Liver (tissue), 9 donors: Measurements from ENCODE around the gene CASTOR1. TPM values are rescaled to one million over a fixed set of nuclear protein-coding genes. Genes with fewer than 3 reads are reported as not detected.

ENCODE experiments used
- DNase-seq: peaks from one replicate; pipeline ENCODE4 v3.0.0-alpha.2; 2017; ENCODE audit warnings: low spot score
- H3K27ac ChIP-seq, 2 donors: one replicate each; pipeline ENCODE4 v1.7.0; 2013; ENCODE audit warnings: inconsistent platforms in 2 of 2, low read length in 2 of 2, control low read depth in 1 of 2, low read depth in 1 of 2, mild to moderate bottlenecking in 1 of 2
- H3K27me3 ChIP-seq, 4 donors: one replicate each; pipeline versions ENCODE4 v1.6.1 to v1.7.0; 2013; ENCODE audit warnings: low read length in 3 of 4, inconsistent platforms in 1 of 4, mild to moderate bottlenecking in 1 of 4, moderate library complexity in 1 of 4; ENCODE audit not compliant: control insufficient read depth in 4 of 4, insufficient read depth in 4 of 4
- H3K36me3 ChIP-seq, 4 donors: one replicate each; pipeline versions ENCODE4 v1.6.1 to v1.7.0; 2013; ENCODE audit warnings: low read length in 3 of 4, mild to moderate bottlenecking in 3 of 4, low read depth in 1 of 4, moderate library complexity in 1 of 4; ENCODE audit not compliant: control insufficient read depth in 4 of 4, insufficient read depth in 3 of 4
- H3K4me1 ChIP-seq, 4 donors: one replicate each; pipeline versions ENCODE4 v1.6.1 to v1.7.0; 2013; ENCODE audit warnings: low read length in 3 of 4, mild to moderate bottlenecking in 3 of 4, moderate library complexity in 1 of 4; ENCODE audit not compliant: control insufficient read depth in 4 of 4, insufficient read depth in 4 of 4
- H3K4me3 ChIP-seq, 3 donors: one replicate each; pipeline versions ENCODE4 v1.6.1 to v1.7.0; 2013; ENCODE audit warnings: low read length in 3 of 3, control low read depth in 1 of 3, low read depth in 1 of 3, mild to moderate bottlenecking in 1 of 3
- H3K9ac ChIP-seq, 2 donors: one replicate each; pipeline ENCODE4 v1.7.0; 2013; ENCODE audit warnings: low read length in 2 of 2, mild to moderate bottlenecking in 2 of 2, moderate library complexity in 2 of 2, control low read depth in 1 of 2, low read depth in 1 of 2
- H3K9me3 ChIP-seq, 4 donors: one replicate each; pipeline versions ENCODE4 v1.6.1 to v1.7.0; 2013; ENCODE audit warnings: low read length in 3 of 4; ENCODE audit not compliant: control insufficient read depth in 4 of 4
- FOXA1 ChIP-seq: IDR thresholded peaks from 2 replicates; pipeline ENCODE4 v1.6.1; 2016; ENCODE audit warnings: antibody characterized with exemption
- GABPA ChIP-seq, 2 donors: IDR thresholded peaks in 1 of 2; conservative IDR thresholded peaks in 1 of 2; 2 replicates each; pipeline ENCODE4 v1.6.1; 2016; ENCODE audit warnings: antibody characterized with exemption in 2 of 2, mild to moderate bottlenecking in 1 of 2, moderate library complexity in 1 of 2
- HNF4A ChIP-seq, 2 donors: conservative IDR thresholded peaks; 2 replicates each; pipeline ENCODE4 v1.6.1; 2016; ENCODE audit warnings: antibody characterized with exemption in 2 of 2, mild to moderate bottlenecking in 2 of 2
- JUND ChIP-seq, 2 donors: IDR thresholded peaks; 2 replicates each; pipeline ENCODE4 v1.6.1; 2016; ENCODE audit warnings: antibody characterized with exemption in 2 of 2
- RXRA ChIP-seq, 2 donors: IDR thresholded peaks; 2 replicates each; pipeline ENCODE4 v1.6.1; 2017 to 2018; ENCODE audit warnings: antibody characterized with exemption in 2 of 2, mild to moderate bottlenecking in 1 of 2
- SP1 ChIP-seq: IDR thresholded peaks from 2 replicates; pipeline ENCODE4 v1.6.1; 2018; ENCODE audit warnings: antibody characterized with exemption, mild to moderate bottlenecking
- TAF1 ChIP-seq: conservative IDR thresholded peaks from 2 replicates; pipeline ENCODE4 v1.6.1; 2016; ENCODE audit warnings: antibody characterized with exemption, mild to moderate bottlenecking
- WGBS: extraction: QIAGEN DNeasy Blood & Tissue Kit; methylation state at CpG from one replicate; pipeline ENCODE4 v1.1.7; 2013; 5-methylcytosine and 5-hydroxymethylcytosine counted together
- polyA plus RNA-seq, 2 donors: library from polyadenylated mRNA; stranded (reverse) in 1 of 2; unstranded in 1 of 2; fragments of 200-250 nt in 1 of 2; fragments of >200 nt in 1 of 2; fragmentation: Nextera tagmentation in 1 of 2; extraction: Ambion mirVana in 1 of 2; gene quantifications; one replicate each; pipeline versions ENCODE4 v1.2.1 to v1.2.3, GENCODE V29; 2013 to 2015
- total RNA-seq, 2 donors: library from RNA; depleted of rRNA; stranded (reverse); fragments of >200 nt; gene quantifications; one replicate each; pipeline ENCODE4 v1.2.3, GENCODE V29; 2014
- TF ChIP-seq, protein P1 (sequence below): IDR thresholded peaks from 2 replicates; pipeline ENCODE4 v1.6.1; 2016; ENCODE audit warnings: antibody characterized with exemption
- TF ChIP-seq, protein P2 (sequence below): fragments of 150-350 bp; IDR thresholded peaks from 2 replicates; pipeline ENCODE4 v1.5.1; 2017; ENCODE audit warnings: improper control_type of control experiment, low read depth, low read length; ENCODE audit not compliant: missing input control
- TF ChIP-seq, protein P3 (sequence below): IDR thresholded peaks from 2 replicates; pipeline ENCODE4 v1.6.1; 2016; ENCODE audit warnings: antibody characterized with exemption, mild to moderate bottlenecking
- TF ChIP-seq, protein P4 (sequence below): IDR thresholded peaks from 2 replicates; pipeline ENCODE4 v1.6.1; 2016; ENCODE audit warnings: antibody characterized with exemption
- TF ChIP-seq, protein P5 (sequence below): IDR thresholded peaks from 2 replicates; pipeline ENCODE4 v1.6.1; 2016; ENCODE audit warnings: antibody characterized with exemption
- donor health status: healthy.
- donor health status: healthy.
- donor health status: healthy.
- donor health status: healthy.
- donor health status: healthy.

Gene CASTOR1
- total and polyA plus RNA-seq, 4 donors, result 1.8 to 5.4 (median 2.4) TPM

DNA sequence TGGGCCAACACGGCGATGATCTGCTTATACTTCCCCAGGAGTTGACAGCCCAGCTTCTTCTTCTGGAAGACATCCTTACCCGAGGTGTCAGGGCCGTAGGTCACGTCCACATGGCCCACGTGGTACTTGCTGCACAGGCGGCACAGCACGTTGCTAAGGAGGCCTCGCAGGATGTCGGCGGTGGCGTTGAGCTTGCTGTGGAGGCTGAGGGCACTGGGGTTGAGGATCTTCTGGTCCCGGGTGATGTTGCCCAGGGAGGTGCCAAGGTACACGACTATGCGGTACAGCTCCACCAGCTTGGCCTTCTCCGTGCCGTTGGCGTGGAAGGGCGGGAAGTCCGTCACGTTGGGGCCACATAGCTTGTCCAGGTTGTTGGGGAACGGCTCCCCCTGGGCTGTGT, 45.6 kb downstream of the CASTOR1 start:
- no peak overlapping the region for H3K4me3 ChIP-seq
- peaks cover 0 to 7% (median 2%) of the 10 kb centered on the region in 4 donors for H3K27me3 ChIP-seq
- H3K36me3 ChIP-seq, result no peaks in the 10 kb centered on the region
- TF ChIP-seq, protein P1, sequence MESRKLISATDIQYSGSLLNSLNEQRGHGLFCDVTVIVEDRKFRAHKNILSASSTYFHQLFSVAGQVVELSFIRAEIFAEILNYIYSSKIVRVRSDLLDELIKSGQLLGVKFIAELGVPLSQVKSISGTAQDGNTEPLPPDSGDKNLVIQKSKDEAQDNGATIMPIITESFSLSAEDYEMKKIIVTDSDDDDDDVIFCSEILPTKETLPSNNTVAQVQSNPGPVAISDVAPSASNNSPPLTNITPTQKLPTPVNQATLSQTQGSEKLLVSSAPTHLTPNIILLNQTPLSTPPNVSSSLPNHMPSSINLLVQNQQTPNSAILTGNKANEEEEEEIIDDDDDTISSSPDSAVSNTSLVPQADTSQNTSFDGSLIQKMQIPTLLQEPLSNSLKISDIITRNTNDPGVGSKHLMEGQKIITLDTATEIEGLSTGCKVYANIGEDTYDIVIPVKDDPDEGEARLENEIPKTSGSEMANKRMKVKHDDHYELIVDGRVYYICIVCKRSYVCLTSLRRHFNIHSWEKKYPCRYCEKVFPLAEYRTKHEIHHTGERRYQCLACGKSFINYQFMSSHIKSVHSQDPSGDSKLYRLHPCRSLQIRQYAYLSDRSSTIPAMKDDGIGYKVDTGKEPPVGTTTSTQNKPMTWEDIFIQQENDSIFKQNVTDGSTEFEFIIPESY, result no peak
- TF ChIP-seq JUND (IDR thresholded peaks at IDR 0.05), result no peak
- TF ChIP-seq, protein P2, sequence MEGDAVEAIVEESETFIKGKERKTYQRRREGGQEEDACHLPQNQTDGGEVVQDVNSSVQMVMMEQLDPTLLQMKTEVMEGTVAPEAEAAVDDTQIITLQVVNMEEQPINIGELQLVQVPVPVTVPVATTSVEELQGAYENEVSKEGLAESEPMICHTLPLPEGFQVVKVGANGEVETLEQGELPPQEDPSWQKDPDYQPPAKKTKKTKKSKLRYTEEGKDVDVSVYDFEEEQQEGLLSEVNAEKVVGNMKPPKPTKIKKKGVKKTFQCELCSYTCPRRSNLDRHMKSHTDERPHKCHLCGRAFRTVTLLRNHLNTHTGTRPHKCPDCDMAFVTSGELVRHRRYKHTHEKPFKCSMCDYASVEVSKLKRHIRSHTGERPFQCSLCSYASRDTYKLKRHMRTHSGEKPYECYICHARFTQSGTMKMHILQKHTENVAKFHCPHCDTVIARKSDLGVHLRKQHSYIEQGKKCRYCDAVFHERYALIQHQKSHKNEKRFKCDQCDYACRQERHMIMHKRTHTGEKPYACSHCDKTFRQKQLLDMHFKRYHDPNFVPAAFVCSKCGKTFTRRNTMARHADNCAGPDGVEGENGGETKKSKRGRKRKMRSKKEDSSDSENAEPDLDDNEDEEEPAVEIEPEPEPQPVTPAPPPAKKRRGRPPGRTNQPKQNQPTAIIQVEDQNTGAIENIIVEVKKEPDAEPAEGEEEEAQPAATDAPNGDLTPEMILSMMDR, result no peak
- TF ChIP-seq, protein P3, sequence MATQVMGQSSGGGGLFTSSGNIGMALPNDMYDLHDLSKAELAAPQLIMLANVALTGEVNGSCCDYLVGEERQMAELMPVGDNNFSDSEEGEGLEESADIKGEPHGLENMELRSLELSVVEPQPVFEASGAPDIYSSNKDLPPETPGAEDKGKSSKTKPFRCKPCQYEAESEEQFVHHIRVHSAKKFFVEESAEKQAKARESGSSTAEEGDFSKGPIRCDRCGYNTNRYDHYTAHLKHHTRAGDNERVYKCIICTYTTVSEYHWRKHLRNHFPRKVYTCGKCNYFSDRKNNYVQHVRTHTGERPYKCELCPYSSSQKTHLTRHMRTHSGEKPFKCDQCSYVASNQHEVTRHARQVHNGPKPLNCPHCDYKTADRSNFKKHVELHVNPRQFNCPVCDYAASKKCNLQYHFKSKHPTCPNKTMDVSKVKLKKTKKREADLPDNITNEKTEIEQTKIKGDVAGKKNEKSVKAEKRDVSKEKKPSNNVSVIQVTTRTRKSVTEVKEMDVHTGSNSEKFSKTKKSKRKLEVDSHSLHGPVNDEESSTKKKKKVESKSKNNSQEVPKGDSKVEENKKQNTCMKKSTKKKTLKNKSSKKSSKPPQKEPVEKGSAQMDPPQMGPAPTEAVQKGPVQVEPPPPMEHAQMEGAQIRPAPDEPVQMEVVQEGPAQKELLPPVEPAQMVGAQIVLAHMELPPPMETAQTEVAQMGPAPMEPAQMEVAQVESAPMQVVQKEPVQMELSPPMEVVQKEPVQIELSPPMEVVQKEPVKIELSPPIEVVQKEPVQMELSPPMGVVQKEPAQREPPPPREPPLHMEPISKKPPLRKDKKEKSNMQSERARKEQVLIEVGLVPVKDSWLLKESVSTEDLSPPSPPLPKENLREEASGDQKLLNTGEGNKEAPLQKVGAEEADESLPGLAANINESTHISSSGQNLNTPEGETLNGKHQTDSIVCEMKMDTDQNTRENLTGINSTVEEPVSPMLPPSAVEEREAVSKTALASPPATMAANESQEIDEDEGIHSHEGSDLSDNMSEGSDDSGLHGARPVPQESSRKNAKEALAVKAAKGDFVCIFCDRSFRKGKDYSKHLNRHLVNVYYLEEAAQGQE, result no peak
- no peak for TF ChIP-seq TAF1
- TF ChIP-seq SP1, result no peak
- TF ChIP-seq FOXA1, result no peak
- TF ChIP-seq, protein P4, sequence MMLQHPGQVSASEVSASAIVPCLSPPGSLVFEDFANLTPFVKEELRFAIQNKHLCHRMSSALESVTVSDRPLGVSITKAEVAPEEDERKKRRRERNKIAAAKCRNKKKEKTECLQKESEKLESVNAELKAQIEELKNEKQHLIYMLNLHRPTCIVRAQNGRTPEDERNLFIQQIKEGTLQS, result no peak
- no peak for TF ChIP-seq HNF4A (conservative IDR thresholded peaks at IDR 0.05)
- TF ChIP-seq RXRA (IDR thresholded peaks at IDR 0.05), result no peak
- TF ChIP-seq GABPA (IDR thresholded peaks at IDR 0.05 in 1 of 2, conservative IDR thresholded peaks at IDR 0.05 in 1 of 2), result no peak
- H3K9ac ChIP-seq, result no peak overlapping the region
- H3K27ac ChIP-seq, result no peak overlapping the region
- 95% methylated on average over 22 of the region's 22 CpGs for WGBS
- H3K4me1 ChIP-seq, result peaks cover 3 to 19% (median 13%) of the 10 kb centered on the region in 4 donors
- no peak for DNase-seq
- H3K9me3 ChIP-seq, result no peaks in the 10 kb centered on the region

DNA sequence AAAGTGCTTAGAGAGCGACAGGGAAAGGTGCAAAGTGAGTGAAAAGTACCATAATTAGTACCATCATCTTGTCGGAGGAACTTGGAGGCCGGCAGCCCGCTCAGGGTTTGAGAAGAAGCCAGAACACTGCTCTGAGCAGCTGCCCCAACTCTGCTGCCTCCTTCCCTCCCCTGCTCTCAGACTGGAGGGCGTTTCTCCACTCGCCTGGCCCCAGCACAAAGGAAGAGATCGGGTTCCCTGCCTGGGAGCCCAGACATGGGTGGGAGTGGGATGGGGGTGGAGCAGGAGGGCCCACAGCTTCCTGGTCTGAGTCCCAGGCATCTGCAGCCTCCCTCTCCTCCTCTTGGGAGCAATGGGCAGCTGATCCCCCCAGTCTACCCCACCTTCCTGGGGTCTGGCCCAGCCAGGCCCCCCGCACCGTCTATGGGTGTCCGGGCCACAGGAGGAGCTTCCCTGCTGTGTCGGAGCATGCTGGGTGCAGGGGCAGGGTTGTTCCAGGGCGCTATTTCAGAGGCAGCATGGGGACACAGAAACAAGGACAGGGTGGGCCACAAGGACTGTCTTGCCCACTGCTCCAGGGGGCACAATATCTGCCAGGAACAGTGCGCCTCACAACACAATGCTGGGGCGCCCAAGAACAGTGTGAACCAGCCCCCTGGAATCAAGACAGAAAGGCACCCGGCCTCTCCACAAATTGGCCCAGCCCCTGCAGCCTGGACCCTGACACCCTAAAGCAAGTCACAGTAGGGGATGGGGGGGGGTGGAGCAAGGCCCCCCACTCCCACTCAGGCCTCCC, 47.5 kb downstream of the CASTOR1 start:
- Histone ChIP-seq H3K27ac (no peak overlapping the region), H3K4me3 (no peak overlapping the region), H3K27me3 (peaks cover 0 to 3% (median 0%) of the 10 kb centered on the region in 4 donors), H3K9ac (no peak overlapping the region), H3K9me3 (no peaks in the 10 kb centered on the region), H3K4me1 (peaks cover 3 to 13% (median 11%) of the 10 kb centered on the region in 4 donors), H3K36me3 (no peaks in the 10 kb centered on the region)
- 92% methylated on average over 15 of the region's 15 CpGs for WGBS
- TF ChIP-seq JUND (IDR thresholded peaks at IDR 0.05), result no peak
- no peak for TF ChIP-seq GABPA (IDR thresholded peaks at IDR 0.05 in 1 of 2, conservative IDR thresholded peaks at IDR 0.05 in 1 of 2)
- TF ChIP-seq, protein P1, result no peak
- TF ChIP-seq, protein P5, sequence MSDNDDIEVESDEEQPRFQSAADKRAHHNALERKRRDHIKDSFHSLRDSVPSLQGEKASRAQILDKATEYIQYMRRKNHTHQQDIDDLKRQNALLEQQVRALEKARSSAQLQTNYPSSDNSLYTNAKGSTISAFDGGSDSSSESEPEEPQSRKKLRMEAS, result no peak
- TF ChIP-seq FOXA1, result no peak
- no peak for TF ChIP-seq HNF4A (conservative IDR thresholded peaks at IDR 0.05)
- DNase-seq, result no peak
